NCI-H2227 (cell line): ENCODE measurements around the gene HIF1AN.

Experiments used
- DNase-seq: peaks from one replicate; lab custom pipeline; 2025; ENCODE audit not compliant: unreplicated experiment; lab: John Stamatoyannopoulos, UW

HIF1AN gene

DNA sequence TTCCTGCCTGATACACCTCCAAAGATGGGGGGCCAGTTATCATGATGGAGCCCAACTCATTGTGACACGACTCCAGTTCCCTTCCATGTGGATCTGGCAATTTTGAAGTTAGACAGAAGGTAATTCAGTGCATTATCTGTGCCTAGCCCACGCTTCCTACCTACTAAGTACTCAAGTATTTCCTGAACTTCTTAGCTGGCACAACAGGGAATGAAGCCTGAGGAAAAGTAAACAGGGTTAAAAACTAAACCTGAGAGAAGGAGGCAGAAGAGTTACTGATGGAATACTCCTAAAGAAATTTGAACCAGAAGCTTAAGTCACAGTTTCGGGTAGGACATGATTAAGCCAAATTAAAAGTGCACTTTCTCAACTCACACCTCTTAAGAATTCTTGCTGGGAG, 14.9 kb upstream of the HIF1AN start:
- DNase-seq, result no peak

DNA sequence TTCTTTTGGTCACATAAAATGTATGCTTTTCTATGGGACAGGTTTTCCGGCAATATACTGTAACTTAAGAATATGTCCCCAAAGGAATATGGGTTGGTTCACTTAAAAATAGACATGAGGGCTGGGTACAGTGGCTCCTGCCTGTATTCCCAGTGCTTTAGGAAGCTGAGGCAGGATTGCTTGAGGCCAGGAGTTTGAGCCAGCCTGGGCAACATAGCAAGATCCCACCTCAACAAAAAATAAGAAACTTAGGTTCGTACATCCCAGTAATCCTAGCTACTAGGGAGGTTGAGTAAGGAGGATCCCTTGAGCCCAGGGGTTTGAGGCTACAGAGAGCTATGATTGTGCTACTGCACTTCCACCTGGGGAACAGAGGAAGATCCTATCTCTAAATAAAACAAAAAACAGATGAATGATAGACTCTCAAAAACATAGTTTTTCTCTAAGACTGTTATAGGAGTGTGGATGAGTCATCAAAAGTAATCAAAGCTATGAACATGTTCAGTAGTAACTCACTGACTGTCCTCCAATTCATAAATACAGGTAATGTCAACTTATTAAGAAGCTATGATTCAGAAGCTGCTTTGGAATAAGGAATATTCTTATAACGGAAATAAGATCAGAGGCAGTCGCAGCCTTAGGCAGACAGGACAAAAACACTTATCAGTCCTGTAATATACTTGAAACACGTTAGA, 13.5 kb upstream of the HIF1AN start:
- DNase-seq, result no peak

DNA sequence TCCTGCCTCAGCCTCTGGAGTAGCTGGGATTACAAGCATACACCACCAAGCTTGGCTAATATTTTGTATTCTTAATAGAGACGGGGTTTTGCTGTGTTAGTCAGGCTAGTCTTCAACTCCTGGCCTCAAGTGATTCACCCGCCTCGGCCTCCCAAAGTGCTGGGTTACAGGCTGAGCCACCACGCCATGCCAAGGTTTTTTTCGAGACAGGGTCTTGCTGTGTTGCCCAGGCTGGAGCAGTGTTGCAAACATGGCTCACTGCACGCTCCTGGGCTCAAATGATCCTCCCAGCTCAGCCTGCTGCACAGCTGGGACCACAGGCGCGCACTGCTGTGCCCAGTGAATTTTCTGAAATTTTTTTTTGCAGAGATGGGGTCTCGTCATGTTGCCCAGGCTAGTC, 12.8 kb upstream of the HIF1AN start:
- DNase-seq, result no peak

DNA sequence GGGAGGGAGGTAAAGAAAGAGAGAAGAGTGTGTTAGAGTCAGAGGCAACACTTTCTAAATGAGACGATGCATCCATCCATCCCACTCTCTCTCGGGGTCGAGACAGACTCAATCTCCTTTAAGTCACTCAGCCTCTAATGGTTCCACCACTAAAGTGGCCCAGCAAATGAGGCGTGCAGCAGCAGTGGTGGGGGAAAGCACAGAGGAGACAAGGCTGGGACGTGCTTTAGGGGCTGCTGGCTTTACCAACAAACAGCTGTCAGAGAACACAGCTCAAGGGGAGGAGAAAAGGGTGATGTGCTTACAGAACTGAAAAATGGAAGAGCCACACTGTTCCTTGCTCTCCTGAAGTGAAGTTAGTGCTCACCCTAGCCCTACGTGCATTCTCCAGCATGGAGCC, 11.5 kb upstream of the HIF1AN start:
- DNase-seq, result no peak

DNA sequence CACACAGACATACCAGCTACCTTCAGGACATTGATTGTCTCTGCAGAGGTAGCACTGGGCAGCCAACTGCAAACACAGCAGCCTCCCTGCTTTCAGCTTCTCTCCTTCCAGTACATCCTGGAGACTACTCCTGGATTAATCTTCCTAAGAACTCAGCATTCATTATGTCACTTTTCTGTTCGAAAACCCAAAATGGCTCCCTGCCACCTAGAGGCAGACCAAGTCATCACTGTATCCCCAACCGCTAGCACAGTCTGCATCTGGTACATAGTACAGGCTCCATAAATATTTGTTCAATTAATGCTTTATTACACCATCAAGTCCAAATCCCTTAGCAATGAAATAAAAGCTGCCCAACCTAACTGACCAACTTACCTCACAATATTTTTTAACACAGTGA, 11.1 kb upstream of the HIF1AN start:
- DNase-seq, result no peak

GRCh38 chr10:100528123-100528886, 7.4 kb upstream of the HIF1AN start:
- no peak for DNase-seq

DNA sequence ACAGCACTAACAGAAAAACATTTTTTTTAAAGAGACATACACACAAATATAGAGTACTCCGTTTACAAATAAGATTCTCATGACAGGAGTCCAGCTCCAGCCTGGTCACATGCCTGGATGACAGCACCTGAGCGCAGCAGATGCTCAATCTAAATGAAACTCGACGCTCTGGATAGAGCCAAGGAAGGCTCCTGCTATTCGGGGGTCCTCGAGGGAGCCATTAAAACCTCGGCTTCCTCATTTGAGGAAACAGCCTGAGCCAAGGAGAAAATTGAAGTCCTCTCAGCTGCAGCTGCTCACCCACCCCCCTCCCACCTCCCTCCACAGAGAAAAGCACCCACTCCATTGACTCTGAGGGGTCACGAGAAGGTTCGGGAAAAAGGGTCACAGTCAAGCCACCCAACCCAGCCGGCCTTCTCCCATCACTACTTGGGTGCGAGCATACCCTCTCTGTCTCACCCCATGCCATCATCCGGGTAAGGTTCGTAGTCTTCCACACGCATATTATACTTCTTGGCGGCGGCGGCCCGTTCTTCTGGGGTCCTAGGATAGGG, 6.7 kb upstream of the HIF1AN start:
- no peak for DNase-seq

DNA sequence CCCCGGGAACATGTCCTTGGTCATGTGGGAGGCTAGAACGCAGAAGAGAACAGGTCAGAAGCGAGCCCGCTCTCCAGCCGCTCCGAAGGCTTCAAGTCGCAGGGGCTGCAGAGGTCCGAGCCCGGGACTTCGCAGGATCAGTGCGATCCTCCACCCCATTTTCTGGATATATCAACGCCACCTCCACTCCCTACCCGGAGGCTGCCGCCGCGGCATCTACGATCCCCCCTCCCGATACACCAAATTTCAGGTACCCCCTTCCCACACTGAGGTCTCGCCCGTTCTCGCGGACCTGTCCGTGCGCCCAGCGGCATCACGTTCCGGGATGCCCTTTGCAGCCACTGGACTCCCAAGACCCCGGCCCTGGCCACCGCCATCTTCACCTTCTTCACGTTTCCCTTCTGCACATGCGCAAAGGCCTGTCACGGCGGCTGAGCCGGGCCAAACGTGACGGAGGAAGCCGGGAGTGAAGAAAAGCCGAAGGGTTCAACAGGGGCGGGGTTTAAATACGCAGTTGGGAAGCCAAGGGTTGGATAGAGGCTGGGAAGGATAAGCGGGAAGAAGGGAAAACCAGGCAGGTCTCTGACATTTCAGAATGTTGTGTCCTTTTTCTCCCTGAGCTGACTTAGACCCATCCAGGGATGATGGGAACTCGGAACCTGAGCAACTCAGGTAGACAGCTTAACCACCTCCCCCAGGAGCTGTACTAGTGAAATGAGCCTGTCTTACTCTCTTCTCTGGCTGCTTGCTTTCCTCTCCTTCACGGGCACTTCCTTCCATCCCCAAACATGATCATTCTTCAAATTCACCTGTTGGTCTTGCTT, 6.1 kb upstream of the HIF1AN start, which contains the start of gene NDUFB8:
NDUFB8 (minus strand) TSS at position 397 of the 824 bp plus-strand sequence; CDS start at position 377, 20 bp downstream.
- peak; percentile 86 for DNase-seq

DNA sequence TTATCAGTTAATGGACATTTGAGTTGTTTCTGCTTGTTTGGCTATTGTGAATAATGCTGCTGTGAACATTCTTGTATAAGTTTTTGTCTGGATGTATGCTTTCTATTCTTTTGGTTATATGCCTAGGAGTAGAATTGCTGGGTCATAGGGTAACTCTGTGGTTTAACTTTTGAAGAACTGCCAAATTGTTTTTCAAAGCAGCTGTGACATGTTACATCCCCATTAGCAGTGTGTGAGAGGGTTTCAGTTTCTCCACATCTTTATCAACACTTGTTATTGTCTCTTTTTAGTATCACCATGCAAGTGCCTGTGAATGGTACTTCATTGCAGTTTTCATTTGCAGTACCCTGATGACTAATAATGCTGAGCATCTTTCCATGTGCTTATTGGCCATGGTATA, 4.0 kb upstream of the HIF1AN start:
- no peak for DNase-seq

DNA sequence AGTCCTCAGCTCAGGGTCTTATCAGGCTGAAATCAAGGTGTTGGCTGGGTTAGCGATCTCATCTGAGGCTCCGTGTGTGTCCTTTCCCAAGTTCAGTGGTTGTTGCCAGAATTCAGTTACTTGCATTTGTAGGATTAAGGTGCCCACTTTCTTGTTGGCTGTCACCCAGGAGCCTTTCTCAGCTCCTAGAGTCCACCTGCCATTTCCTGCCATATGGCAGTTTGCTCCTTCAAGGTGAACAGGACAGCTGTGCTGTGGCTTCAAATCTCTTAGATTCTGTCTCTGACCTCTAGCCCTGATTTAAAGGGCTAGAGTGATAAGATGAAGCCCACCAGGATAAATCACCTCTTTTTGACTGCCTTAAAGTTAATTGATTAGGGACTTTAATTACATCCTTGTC, 1.0 kb upstream of the HIF1AN start:
- no peak for DNase-seq

GRCh38 chr10:100535338-100535714, 417 bp upstream of the HIF1AN start:
- DNase-seq, result no peak

GRCh38 chr10:100537475-100537874, 1.7 kb downstream of the HIF1AN start:
- no peak for DNase-seq

- DNase-seq, result no peak
Measured at GRCh38 chr10:100544950-100545349, 9.2 kb downstream of the HIF1AN start.

- no peak for DNase-seq
Measured at GRCh38 chr10:100551196-100551595, 15.5 kb downstream of the HIF1AN start.

GRCh38 chr10:100551738-100552137, 16.0 kb downstream of the HIF1AN start:
- DNase-seq, result no peak

GRCh38 chr10:100553929-100554328, 18.2 kb downstream of the HIF1AN start:
- no peak for DNase-seq

DNA sequence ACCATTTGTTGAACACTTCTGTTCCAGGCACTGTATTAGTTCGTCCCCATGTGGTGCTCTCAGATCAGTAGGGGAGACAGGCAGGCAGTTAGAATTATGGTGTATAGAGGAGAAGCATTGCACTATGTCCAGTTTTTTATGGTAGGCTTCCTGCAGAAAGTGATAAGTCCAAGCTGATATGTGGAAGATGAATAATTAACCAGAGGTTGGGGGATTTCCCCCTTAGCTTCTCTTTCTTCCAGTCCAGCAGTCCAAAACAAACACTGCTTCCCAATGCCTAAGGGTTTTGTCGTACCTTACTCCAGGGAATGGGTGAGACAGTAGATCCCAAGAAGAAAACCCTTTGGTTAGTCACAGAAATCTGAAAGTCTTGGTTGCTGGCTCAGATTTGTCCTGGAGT, 19.2 kb downstream of the HIF1AN start:
- no peak for DNase-seq

- no peak for DNase-seq
Measured at GRCh38 chr10:100560248-100560647, 24.5 kb downstream of the HIF1AN start.

- DNase-seq, result no peak
Measured at GRCh38 chr10:100561005-100561404, 25.3 kb downstream of the HIF1AN start.

- no peak for DNase-seq
Measured at GRCh38 chr10:100562008-100562672, 26.4 kb downstream of the HIF1AN start.
